IMR-90 (cell line): ENCODE data around the gene TMOD2. TPM values are rescaled to one million over a fixed set of nuclear protein-coding genes. Genes with fewer than 3 reads are reported as not detected.

Source experiments
- ATAC-seq: fragments of 200-7000 bp; cut with Tn5 transposase; 2 replicates; pipeline ENCODE4 v1.9.1; 2020; ENCODE audit warnings: low read depth, mild to moderate bottlenecking, moderate library complexity
- BruUV-seq: library from RNA; stranded (reverse); fragments of 400-500 nt; replicated peaks from 2 replicates; lab custom pipeline; 2021; lab: Mats Ljungman, UMichigan
- CTCF ChIA-PET: fragments of 300-600 bp; formaldehyde crosslinking; extraction: SDS; loops from one replicate; lab custom pipeline; 2021; ENCODE audit warnings: antibody characterized with exemption; lab: Yijun Ruan, JAX
- POLR2A ChIA-PET: fragments of 300-600 bp; sonication (Branson Sonifier 250); formaldehyde crosslinking; loops from one replicate; lab custom pipeline; 2022; ENCODE audit warnings: antibody characterized with exemption; ENCODE audit not compliant: unreplicated experiment; lab: Charles Lee
- DNase-seq: peaks from one replicate; pipeline ENCODE4 v3.0.0; 2013
- H2AFZ ChIP-seq: replicated peaks from 2 replicates; pipeline ENCODE3; 2013; ENCODE audit warnings: low read length, mild to moderate bottlenecking; ENCODE audit not compliant: poor library complexity
- H2AK5ac ChIP-seq: 2 replicates; pipeline ENCODE4 v1.6.1; 2013; ENCODE audit warnings: low read depth, low read length, inconsistent platforms
- H2AK9ac ChIP-seq: replicated peaks from 2 replicates; pipeline ENCODE3; 2013; ENCODE audit warnings: mild to moderate bottlenecking, low read depth, low read length, moderate library complexity; ENCODE audit not compliant: poor library complexity
- H2BK120ac ChIP-seq: 2 replicates; pipeline ENCODE4 v1.6.1; 2013; ENCODE audit warnings: low read depth, low read length, inconsistent platforms
- H2BK15ac ChIP-seq: 3 replicates; pipeline ENCODE4 v1.6.1; 2013; ENCODE audit warnings: low read depth, low read length, inconsistent platforms
- H2BK20ac ChIP-seq: 2 replicates; pipeline ENCODE4 v1.6.1; 2013; ENCODE audit warnings: low read depth, mild to moderate bottlenecking, inconsistent platforms, low read length, moderate library complexity
- H2BK5ac ChIP-seq: 2 replicates; pipeline ENCODE4 v1.6.1; 2013; ENCODE audit warnings: mild to moderate bottlenecking, low read depth, low read length, inconsistent platforms; ENCODE audit not compliant: poor library complexity, severe bottlenecking
- H3K14ac ChIP-seq: replicated peaks from 2 replicates; pipeline ENCODE4 v1.6.1; 2013; ENCODE audit warnings: low read depth, low read length, inconsistent platforms
- H3K18ac ChIP-seq: 2 replicates; pipeline ENCODE4 v1.6.1; 2013; ENCODE audit warnings: low read depth, low read length, control low read depth
- H3K23ac ChIP-seq: 2 replicates; pipeline ENCODE4 v1.6.1; 2013; ENCODE audit warnings: low read depth, low read length, inconsistent platforms
- H3K27ac ChIP-seq: 2 replicates; pipeline ENCODE4 v1.5.1; 2013; ENCODE audit warnings: mild to moderate bottlenecking, control low read depth, low read length; ENCODE audit not compliant: insufficient read depth
- H3K27me3 ChIP-seq: 2 replicates; pipeline ENCODE4 v1.6.1; 2013; ENCODE audit warnings: low read length; ENCODE audit not compliant: control insufficient read depth, insufficient read depth
- H3K36me3 ChIP-seq: 2 replicates; pipeline ENCODE4 v1.6.1; 2013; ENCODE audit warnings: low read length, mixed read lengths; ENCODE audit not compliant: control insufficient read depth, insufficient read depth
- H3K4ac ChIP-seq: 2 replicates; pipeline ENCODE4 v1.6.1; 2013; ENCODE audit warnings: low read depth, low read length, inconsistent platforms
- H3K4me1 ChIP-seq: 2 replicates; pipeline ENCODE4 v1.6.1; 2013; ENCODE audit warnings: low read length, mixed read lengths; ENCODE audit not compliant: control insufficient read depth, insufficient read depth
- H3K4me2 ChIP-seq: 2 replicates; pipeline ENCODE4 v1.6.1; 2013; ENCODE audit warnings: low read depth, mild to moderate bottlenecking, control low read depth, low read length, moderate library complexity
- H3K4me3 ChIP-seq: 2 replicates; pipeline ENCODE4 v1.5.1; 2013; ENCODE audit warnings: low read depth, mild to moderate bottlenecking, control low read depth, low read length, moderate library complexity; ENCODE audit not compliant: insufficient read depth
- H3K56ac ChIP-seq: 2 replicates; pipeline ENCODE4 v1.6.1; 2013; ENCODE audit warnings: low read length, inconsistent platforms; ENCODE audit not compliant: insufficient read depth; ENCODE audit errors: extremely low read depth
- H3K79me1 ChIP-seq, 2 experiments: 2 replicates each; pipeline ENCODE4 v1.6.1; 2013; ENCODE audit warnings: low read length in 2 of 2, inconsistent platforms in 1 of 2, low read depth in 1 of 2
- H3K9ac ChIP-seq: 2 replicates; pipeline ENCODE4 v1.6.1; 2013; ENCODE audit warnings: low read depth, low read length, control low read depth
- H3K9me1 ChIP-seq: 2 replicates; pipeline ENCODE4 v1.6.1; 2013; ENCODE audit warnings: low read length, inconsistent platforms; ENCODE audit not compliant: insufficient read depth
- H3K9me3 ChIP-seq: 2 replicates; pipeline ENCODE4 v1.6.1; 2013; ENCODE audit warnings: low read length; ENCODE audit not compliant: control insufficient read depth, insufficient read depth
- H4K20me1 ChIP-seq: 2 replicates; pipeline ENCODE4 v1.6.1; 2013; ENCODE audit warnings: low read length, inconsistent platforms; ENCODE audit not compliant: insufficient read depth
- H4K5ac ChIP-seq: 2 replicates; pipeline ENCODE4 v1.6.1; 2013; ENCODE audit warnings: mild to moderate bottlenecking, low read depth, low read length, control low read depth
- H4K8ac ChIP-seq, 2 experiments: 2 replicates each; pipeline ENCODE4 v1.6.1; 2013; ENCODE audit warnings: low read depth in 2 of 2, low read length in 2 of 2, control low read depth in 1 of 2, inconsistent platforms in 1 of 2
- H4K91ac ChIP-seq: 2 replicates; pipeline ENCODE4 v1.6.1; 2013; ENCODE audit warnings: low read depth, low read length, inconsistent platforms; ENCODE audit not compliant: insufficient read depth
- BHLHE40 ChIP-seq: fragments of 150-350 bp; IDR thresholded peaks from 2 replicates; pipeline ENCODE4 v1.6.1; 2016; ENCODE audit warnings: mild to moderate bottlenecking, low read depth, low read length
- CEBPB ChIP-seq: IDR thresholded peaks from 2 replicates; pipeline ENCODE4 v1.6.1; 2012; ENCODE audit warnings: low read depth, low read length, improper control_type of control experiment
- CHD1 ChIP-seq: IDR thresholded peaks from 2 replicates; pipeline ENCODE4 v1.6.1; 2012; ENCODE audit warnings: low read depth, low read length, improper control_type of control experiment
- ELK1 ChIP-seq: fragments of 150-350 bp; IDR thresholded peaks from 2 replicates; pipeline ENCODE4 v1.6.1; 2016; ENCODE audit warnings: low read depth, mild to moderate bottlenecking, low read length, moderate library complexity, borderline replicate concordance
- MAZ ChIP-seq: IDR thresholded peaks from 2 replicates; pipeline ENCODE4 v1.6.1; 2012; ENCODE audit warnings: low read depth, mild to moderate bottlenecking, low read length, improper control_type of control experiment, moderate library complexity, borderline replicate concordance
- NFE2L2 ChIP-seq: fragments of 150-350 bp; IDR thresholded peaks from 2 replicates; pipeline ENCODE4 v1.6.1; 2016; ENCODE audit warnings: low read depth, mild to moderate bottlenecking, low read length
- POLR2A ChIP-seq: IDR thresholded peaks from 2 replicates; pipeline ENCODE4 v1.6.1; 2012; ENCODE audit warnings: mild to moderate bottlenecking, low read depth, low read length
- RFX5 ChIP-seq: IDR thresholded peaks from 2 replicates; pipeline ENCODE4 v1.8.0; 2012; ENCODE audit warnings: low read depth, mild to moderate bottlenecking, low read length, moderate library complexity
- SMC3 ChIP-seq: fragments of 150-350 bp; IDR thresholded peaks from 2 replicates; pipeline ENCODE4 v1.6.1; 2016; ENCODE audit warnings: low read depth, mild to moderate bottlenecking, antibody characterized with exemption, low read length, moderate library complexity
- USF2 ChIP-seq: fragments of 150-350 bp; IDR thresholded peaks from 2 replicates; pipeline ENCODE4 v1.6.1; 2017; ENCODE audit warnings: mild to moderate bottlenecking, antibody characterized with exemption, low read length, low read depth
- WGBS, 2 experiments: methylation state at CpG; one replicate each; pipeline versions ENCODE4 v1.1.5 to v1.1.7; 2013; ENCODE audit warnings: missing lambda C conversion rate in 2 of 2; ENCODE audit not compliant: insufficient read length in 1 of 2; ENCODE audit errors: extremely low coverage in 2 of 2; 5-methylcytosine and 5-hydroxymethylcytosine counted together
- dilution Hi-C: fragments of 300-500 bp; cut with HindIII; formaldehyde crosslinking; loops from one replicate; pipeline ENCODE4 v1.14.3; 2018; ENCODE audit warnings: low sequenced_read_pairs; ENCODE audit not compliant: unreplicated experiment
- in situ Hi-C: fragments of 300-500 bp; cut with MboI; formaldehyde crosslinking; loops from 3 replicates; pipeline ENCODE4 v1.14.3; 2019; ENCODE audit warnings: low sequenced_read_pairs, inconsistent platforms, mixed read lengths
- intact Hi-C: fragments of 100-400 bp; cut with micrococcal nuclease; formaldehyde crosslinking; loops from 2 replicates; pipeline ENCODE4 v1.10.0; 2022
- polyA plus RNA-seq, 3 experiments: library from polyadenylated mRNA; depleted of rRNA; stranded (reverse); fragments of >200 nt; gene quantifications; 2 replicates each; pipeline ENCODE4 v1.2.3, GENCODE V29; 2012; ENCODE audit warnings: low replicate concordance in 1 of 3
- total RNA-seq: library from RNA; depleted of rRNA; stranded (reverse); fragments of >200 nt; gene quantifications from 2 replicates; pipeline ENCODE4 v1.2.3, GENCODE V29; 2012

Gene TMOD2
- total and polyA plus RNA-seq, 2 of the 4 experiments (the other 2 are of a cell fraction): 2.8 to 5.4 TPM

GRCh38 chr15:51802593-51802992 lies 51.2 kb downstream of the TMOD2 start:
- Histone ChIP-seq H3K14ac (no peak overlapping the region), H3K23ac (no peak overlapping the region), H3K4me2 (no peak overlapping the region), H2BK15ac (no peak overlapping the region), H2BK20ac (no peak overlapping the region), H3K56ac (no peak overlapping the region), H3K9me3 (no peaks in the 10 kb centered on the region), H3K27ac (no peak overlapping the region), H3K79me1 (no peaks in the 10 kb centered on the region), H4K91ac (no peak overlapping the region), H3K4me1 (peaks cover 2% of the 10 kb centered on the region; the same call in 1 of the 2 replicates), H4K20me1 (no peaks in the 10 kb centered on the region; the same call in 1 of the 2 replicates), H4K5ac (no peak overlapping the region), H2BK5ac (no peak overlapping the region), H2AFZ (no peak overlapping the region), H3K36me3 (peaks cover 7% of the 10 kb centered on the region), H3K9ac (no peak overlapping the region), H3K4ac (no peak overlapping the region), H3K18ac (no peak overlapping the region), H3K27me3 (no peaks in the 10 kb centered on the region), H2AK5ac (no peak overlapping the region), H3K9me1 (no peaks in the 10 kb centered on the region), H2BK120ac (no peak overlapping the region), H2AK9ac (no peak overlapping the region), H3K4me3 (no peak overlapping the region), H4K8ac (no peak overlapping the region)
- no peak for ATAC-seq
- TF ChIP-seq SMC3 (no peak), NFE2L2 (no peak), POLR2A (no peak), ELK1 (no peak), MAZ (no peak), CHD1 (no peak), BHLHE40 (no peak), CEBPB (no peak), USF2 (no peak), RFX5 (no peak)
- in situ Hi-C loops: no loop called here
- dilution Hi-C loops: no loop called here
- DNase-seq: no peak
- no TSS peak for BruUV-seq
- POLR2A ChIA-PET: no interaction called here
- CTCF ChIA-PET: no interaction called here
- intact Hi-C loops: no loop called here
- no CpG with 5 or more reads among the region's 5 CpGs for WGBS, 2 experiments
